K562 (cell line): ENCODE measurements around the gene CLEC6A.
"Not testable (repeated sequence)": the region's sequence is repeated elsewhere in the genome, so short reads cannot be mapped to it uniquely, and the experiment has no call there.

ENCODE experiments used
- NR2C2 ChIP-seq, 2 experiments: fragments of 200-800 bp in 1 of 2; sonication (Bioruptor generic) in 1 of 2; sonication (generic) in 1 of 2; formaldehyde crosslinking in 1 of 2; IDR thresholded peaks; 2 replicates each; pipeline versions ENCODE4 v1.6.1 to v1.8.0; 2016 to 2022; ENCODE audit warnings: mild to moderate bottlenecking in 1 of 2, missing compliant biosample characterization in 1 of 2, missing genetic modification characterization in 1 of 2, missing genetic modification reagents in 1 of 2
- SMAD3 ChIP-seq: fragments of 450-650 bp; formaldehyde crosslinking; conservative IDR thresholded peaks from 2 replicates; pipeline ENCODE4 v1.4.0; 2020; ENCODE audit warnings: mild to moderate bottlenecking
- TF ChIP-seq, protein P1 (sequence below): fragments of 200-400 bp; formaldehyde crosslinking; IDR thresholded peaks from 2 replicates; pipeline ENCODE4 v1.6.1; 2017; ENCODE audit warnings: mild to moderate bottlenecking, low read depth, low read length, moderate library complexity

- TF ChIP-seq NR2C2 (CRISPR knock-in tag; IDR thresholded peaks at IDR 0.05); NR2C2 (tag; IDR thresholded peaks at IDR 0.05); SMAD3: not testable (repeated sequence)
- TF ChIP-seq, protein P1, sequence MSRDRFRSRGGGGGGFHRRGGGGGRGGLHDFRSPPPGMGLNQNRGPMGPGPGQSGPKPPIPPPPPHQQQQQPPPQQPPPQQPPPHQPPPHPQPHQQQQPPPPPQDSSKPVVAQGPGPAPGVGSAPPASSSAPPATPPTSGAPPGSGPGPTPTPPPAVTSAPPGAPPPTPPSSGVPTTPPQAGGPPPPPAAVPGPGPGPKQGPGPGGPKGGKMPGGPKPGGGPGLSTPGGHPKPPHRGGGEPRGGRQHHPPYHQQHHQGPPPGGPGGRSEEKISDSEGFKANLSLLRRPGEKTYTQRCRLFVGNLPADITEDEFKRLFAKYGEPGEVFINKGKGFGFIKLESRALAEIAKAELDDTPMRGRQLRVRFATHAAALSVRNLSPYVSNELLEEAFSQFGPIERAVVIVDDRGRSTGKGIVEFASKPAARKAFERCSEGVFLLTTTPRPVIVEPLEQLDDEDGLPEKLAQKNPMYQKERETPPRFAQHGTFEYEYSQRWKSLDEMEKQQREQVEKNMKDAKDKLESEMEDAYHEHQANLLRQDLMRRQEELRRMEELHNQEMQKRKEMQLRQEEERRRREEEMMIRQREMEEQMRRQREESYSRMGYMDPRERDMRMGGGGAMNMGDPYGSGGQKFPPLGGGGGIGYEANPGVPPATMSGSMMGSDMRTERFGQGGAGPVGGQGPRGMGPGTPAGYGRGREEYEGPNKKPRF: not testable (repeated sequence)
Measured at GRCh38 chr12:8495671-8496070, 39.9 kb downstream of the CLEC6A start.
